Measurements from ENCODE around the gene TTC7B. TPM values are rescaled to one million over a fixed set of nuclear protein-coding genes. Genes with fewer than 3 reads are reported as not detected.

Gene TTC7B
- polyA plus RNA-seq, 3 donors: 36.7 to 47.2 (median 42.3) TPM

DNA sequence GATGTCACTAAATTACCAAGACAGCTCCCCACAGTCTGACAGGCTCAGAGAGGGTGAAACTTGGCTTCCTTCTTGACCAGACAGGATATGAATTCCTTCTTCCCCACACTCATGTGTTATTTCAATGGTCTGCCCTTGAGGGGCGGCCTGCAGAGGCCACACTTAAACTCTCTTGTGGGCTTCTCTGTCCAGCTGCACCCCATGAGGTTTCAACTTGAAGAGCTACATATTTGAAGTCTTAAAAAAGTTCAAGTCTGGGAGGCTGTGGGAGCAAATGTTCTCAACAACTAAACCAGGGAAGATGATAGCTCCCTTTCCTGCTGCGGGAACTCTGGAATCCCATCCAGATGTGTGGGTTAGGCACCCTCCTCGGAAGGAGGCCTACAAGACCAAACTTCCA is 98.3 kb downstream of the TTC7B start:
- DNase-seq: no peak

GRCh38 chr14:90715993-90716392 is 100.2 kb downstream of the TTC7B start:
- DNase-seq: no peak

DNA sequence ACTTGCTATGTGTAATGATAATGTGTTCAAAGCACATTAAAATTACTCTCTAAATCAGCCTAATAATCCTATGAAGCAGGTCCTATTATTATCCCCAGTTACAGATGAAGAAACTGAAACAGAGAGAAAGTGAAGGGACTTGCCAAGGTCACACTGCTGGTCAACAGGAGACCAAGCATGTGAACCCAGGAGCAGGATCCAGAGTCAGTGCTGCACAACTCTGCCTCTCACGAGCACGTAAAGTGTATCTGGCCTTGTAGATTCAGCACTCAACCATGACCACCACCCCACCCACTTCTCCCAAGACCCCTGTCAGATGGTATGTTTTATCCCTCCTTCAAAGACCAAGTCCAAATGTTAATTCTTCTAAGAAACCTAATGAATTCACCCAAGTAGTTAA is 100.7 kb downstream of the TTC7B start:
- DNase-seq: no peak

- no peak for DNase-seq
Observed at GRCh38 chr14:90714811-90715210, 101.4 kb downstream of the TTC7B start.

DNA sequence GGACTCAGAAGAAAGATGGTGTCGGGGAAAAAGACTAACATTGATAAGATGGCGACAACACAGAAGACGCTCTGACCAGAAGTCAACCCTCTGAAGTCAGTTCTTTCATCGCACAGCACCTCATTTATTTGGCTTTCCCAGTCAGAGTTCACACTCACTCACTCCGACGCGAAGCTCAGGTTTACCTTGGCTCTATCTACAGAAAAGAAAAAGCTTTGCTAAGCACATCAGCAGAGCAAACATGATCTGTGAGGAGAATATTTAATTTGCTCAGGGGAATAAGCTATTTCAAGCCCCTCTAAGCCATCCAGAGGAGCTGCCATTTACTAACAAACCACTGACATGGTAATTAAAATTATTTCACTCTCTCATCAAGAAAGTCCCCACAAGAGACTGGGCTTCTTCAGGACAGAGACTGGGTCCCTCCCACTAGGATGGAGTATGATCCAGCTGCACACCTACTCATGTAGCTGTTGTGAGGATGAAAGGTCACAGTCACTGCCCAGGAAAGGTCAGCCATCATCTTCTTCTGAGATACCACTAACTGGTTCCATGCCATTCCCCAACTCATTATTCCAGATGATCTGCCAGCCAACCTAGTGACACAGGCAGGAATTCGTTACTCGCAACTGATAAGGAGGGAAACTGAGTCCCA is 111.4 kb downstream of the TTC7B start:
- DNase-seq: no peak

DNA sequence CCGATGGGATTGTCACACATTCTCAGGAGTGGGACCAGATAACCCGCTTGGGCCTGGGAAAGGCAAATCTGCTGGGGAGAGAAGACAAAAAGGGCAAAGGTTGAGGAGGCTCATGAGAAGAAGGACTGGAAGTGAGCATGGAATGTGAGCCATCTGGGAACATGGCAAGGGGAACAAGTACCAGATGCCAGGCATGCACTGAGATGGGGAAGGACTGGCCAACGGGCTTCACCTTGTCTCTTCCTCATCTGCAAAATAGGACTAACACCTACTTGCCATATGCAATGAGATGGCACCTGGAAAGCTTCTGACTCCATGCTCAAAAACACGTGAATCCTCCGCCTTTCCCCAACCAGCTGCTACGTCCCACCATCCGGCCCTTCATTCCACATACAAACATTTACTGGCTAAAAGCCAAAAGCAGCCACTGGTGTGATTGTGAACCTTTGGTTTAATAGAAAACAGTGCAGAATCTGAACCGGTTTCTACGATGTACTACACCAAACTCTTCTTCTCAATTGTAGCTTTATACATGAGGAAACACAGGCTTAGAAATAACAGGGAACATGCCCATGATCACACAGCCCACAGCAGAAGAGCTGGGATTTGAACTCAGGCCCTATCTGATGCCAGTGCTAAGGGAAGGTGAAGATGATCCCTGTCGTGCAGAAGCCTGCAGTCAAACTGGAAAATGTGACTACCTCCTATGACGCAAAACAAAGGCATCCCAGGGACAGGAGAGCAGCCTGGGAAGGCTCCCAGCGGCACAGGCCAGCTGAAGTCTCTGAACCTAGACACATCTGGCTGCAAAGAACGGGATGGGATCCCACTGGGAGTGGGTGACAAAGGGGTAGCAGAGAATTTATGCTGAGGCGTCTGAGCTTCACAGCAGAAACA is 112.1 kb downstream of the TTC7B start:
- no peak for DNase-seq

DNA sequence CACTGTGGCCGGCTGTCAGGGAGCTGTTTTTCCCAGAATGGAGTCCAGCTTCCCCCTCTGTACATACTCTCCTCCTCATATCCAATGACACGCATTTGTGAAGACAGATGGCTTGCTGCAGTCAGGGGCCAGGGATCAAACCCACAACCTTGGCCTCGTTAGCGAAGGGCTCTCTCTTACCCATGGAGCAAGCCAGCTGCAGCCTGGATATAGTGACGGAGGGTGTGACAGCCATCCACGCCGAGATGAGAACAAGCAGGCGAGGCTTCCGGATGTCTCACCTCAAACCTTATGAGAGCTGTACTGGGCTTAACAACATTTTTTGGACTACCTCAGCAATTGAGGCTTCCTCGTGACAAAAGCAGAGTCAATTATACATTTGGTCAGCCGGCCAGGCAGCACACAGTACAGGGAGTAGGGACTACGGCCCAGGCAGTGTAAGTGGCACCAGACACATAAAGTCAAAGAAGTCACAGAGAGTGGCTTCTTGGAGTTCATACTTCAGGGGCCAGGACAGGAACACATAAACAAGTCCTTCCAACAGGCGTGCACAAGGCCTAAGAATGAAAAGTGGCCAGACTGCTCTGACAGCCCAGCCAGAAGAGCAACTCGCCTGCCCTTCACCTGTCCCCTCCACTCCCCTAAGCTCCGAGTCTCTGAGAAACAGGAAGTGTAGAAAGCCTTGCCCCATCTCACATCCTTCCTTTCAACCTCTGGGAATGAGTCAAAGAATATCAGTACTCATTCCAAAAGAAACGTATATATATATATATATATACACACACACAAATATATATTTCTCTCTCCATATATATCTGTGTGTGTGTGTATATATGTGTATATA is 115.1 kb downstream of the TTC7B start:
- no peak for DNase-seq

GRCh38 chr14:90699016-90699415 is 117.2 kb downstream of the TTC7B start:
- no peak for DNase-seq

DNA sequence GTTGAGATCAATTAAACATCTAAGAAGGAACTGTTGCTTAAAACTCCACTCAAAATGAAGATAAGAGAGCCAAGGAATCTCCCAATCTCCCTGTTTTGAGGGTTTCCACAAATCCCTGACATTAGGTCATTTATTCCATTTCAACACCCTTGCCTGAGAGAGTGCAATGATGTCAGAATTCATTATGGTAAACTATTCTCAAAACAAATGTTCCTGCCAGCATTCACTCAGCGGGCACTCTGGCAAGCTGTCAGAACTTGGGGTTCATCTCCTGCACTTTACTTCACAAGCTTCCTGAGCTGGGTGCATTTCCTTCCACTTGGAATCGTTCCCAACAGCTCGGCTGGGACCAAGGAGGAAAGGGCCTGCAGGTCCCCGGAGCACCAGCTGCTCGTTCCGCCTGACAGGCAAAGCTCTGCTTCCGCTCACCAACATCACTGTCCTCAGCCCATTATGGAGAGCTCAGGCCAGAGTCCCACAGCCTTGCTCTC is 117.8 kb downstream of the TTC7B start:
- no peak for DNase-seq

GRCh38 chr14:90697577-90698206 is 118.5 kb downstream of the TTC7B start:
- peak; percentile 78 for DNase-seq

DNA sequence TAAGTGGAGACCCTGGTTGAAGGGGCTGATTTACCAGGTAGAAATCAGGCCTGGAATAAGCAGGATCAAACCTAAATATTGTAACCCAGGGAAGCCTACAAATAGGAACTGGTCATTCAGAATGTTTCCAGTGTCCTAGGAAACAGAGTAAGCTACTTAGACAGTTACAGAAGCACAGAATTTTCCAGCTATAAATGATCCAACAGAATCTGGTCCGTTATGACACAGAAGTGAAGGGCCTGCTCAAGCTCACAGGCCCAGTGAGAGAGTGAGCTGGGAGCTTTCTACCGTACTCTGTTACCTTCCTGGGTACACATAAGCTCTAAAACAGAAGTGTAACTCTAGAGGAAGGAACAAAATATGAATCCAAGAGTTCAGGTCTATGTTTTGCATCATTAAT is 119.1 kb downstream of the TTC7B start:
- DNase-seq: no peak

DNA sequence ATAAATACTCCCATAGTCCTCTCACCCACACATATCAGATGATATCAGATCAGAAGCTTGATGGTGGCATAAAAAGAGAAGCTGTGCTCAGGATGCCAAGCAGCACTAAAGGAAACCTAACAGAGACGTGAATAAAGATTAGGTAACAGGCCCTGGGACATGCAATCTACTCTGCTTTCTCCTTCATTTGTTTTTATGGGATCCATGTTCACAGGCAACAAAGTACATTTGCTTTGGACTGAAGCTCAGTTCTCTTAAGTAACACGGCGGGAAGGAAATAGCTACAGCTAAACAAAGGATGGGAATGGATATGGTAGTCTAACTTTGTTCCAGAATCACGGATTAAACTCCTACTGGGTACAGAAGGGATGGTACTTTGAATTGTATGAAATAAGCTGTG is 119.5 kb downstream of the TTC7B start:
- DNase-seq: no peak

GRCh38 chr14:90695997-90696660 is 120.1 kb downstream of the TTC7B start:
- no peak for DNase-seq

DNA sequence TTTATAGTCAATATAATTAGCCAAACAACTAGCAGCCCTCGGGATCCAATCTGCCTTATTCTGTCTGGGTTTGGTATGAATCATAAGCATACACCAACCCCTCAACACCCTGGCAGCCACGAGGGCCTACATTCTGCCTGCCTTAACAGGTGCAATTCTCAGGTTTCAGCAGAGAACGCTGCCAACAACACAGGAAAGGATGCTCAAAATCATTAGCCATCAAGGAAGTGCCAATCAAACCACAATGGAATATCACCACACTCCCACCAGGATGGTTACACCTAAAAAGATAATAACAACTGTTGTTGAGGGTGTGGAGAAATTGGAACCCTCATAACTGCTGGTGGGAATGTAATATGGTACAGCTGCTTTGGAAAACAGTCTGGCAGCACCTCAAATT is 122.8 kb downstream of the TTC7B start:
- no peak for DNase-seq

GRCh38 chr14:90692826-90693225 is 123.4 kb downstream of the TTC7B start:
- no peak for DNase-seq

DNA sequence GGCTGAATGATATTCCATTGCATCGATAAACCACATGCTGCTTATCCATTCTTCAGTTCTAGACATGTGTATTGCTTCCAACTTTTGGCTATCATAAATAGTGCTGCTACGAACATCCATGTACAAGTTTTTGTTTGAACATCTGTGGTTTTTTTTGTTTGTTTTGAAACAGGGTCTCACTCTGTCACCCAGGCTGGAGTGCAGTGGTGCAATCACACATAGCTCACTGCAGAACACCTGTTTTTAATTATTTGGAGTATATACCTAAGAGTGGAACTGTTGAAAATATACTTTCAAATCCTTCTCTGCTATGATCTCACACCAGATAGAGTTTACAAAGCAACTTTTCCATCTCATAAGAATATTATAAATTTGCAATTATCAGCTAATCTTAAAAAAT is 124.2 kb downstream of the TTC7B start:
- DNase-seq: no peak

- DNase-seq: no peak
Observed at GRCh38 chr14:90691627-90692026, 124.6 kb downstream of the TTC7B start.

DNA sequence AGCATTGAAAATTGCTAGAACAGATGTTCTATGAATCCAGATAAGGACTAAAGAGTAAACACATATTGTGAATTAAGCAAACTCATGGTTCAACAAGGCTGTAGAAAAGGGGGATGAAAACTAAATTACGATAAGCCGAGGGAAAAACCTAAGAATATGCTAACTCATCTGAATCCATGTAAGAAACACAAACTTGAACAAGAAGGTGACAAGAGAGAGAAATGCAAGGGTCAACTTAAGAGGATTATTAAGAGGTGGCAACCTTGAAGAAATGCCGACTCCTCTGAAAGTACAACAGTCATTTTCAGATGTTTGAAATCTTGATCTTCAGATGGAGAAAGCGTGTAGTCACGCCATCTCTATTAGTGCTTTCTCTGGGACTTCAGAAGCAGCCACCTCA is 128.6 kb downstream of the TTC7B start:
- no peak for DNase-seq

GRCh38 chr14:90682615-90683014 is 133.6 kb downstream of the TTC7B start:
- DNase-seq: no peak

GRCh38 chr14:90681929-90682328 is 134.3 kb downstream of the TTC7B start:
- no peak for DNase-seq

DNA sequence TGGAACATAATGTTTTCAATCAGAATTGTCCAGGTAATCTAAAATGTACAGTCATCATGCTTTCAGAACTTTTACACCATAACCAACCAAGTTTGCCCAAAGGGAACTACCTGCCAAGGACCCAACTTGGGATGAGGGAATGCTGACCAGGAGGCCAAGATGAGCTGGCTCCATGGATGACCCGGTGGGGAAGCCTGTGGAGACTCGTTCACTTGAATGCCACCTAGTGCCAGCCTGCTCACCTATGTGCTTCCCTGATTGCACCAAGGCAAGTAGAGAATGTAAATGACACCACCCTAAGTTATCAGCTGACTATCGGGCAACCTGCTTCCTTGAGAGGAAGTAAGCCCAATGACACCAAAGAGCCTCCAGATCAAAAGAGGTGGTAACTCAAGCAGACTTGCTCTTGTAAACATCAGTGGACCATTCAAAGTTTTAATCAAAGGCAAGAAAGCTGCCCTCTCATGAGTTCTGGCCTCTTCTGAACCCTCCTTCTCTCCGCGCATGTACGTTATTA is 137.3 kb downstream of the TTC7B start:
- DNase-seq: no peak
